Hematopoietic multipotent progenitor cell (in vitro differentiated cells): ENCODE data around the gene PRKCA. TPM values are rescaled to one million over a fixed set of nuclear protein-coding genes. Genes with fewer than 3 reads are reported as not detected.
A peak's percentile ranks its signal among the peaks of the same experiment; 100 is the strongest.

ENCODE experiments used
- DNase-seq, 3 donors: peaks; one replicate each; pipeline ENCODE4 v3.0.0-alpha.2; 2011 to 2015; ENCODE audit warnings: low read depth in 2 of 3, low spot score in 2 of 3
- total RNA-seq: library from RNA; depleted of rRNA; stranded (reverse); fragments of >200 nt; gene quantifications from one replicate; pipeline ENCODE4 v1.2.3, GENCODE V29; 2012

Gene PRKCA
- total RNA-seq, 1 donor: 0.54 TPM

- no peak for DNase-seq
Measured at GRCh38 chr17:66664336-66664735, 361.9 kb downstream of the PRKCA start.

GRCh38 chr17:66665194-66665593 is 362.8 kb downstream of the PRKCA start:
- DNase-seq: no peak

- no peak for DNase-seq
Measured at GRCh38 chr17:66667090-66667489, 364.7 kb downstream of the PRKCA start.

GRCh38 chr17:66667491-66668030 is 365.1 kb downstream of the PRKCA start:
- peak in 1 of 3 donors; percentile 47 for DNase-seq

- peak in 1 of 3 donors; percentile 23 for DNase-seq
Measured at GRCh38 chr17:66670206-66670605, 367.8 kb downstream of the PRKCA start.

- DNase-seq: no peak
Measured at GRCh38 chr17:66671156-66671555, 368.7 kb downstream of the PRKCA start.

GRCh38 chr17:66673668-66674276 is 371.4 kb downstream of the PRKCA start:
- DNase-seq: peak; percentile 12 to 51 (median 41)

GRCh38 chr17:66675273-66675990 is 373.0 kb downstream of the PRKCA start:
- no peak for DNase-seq

GRCh38 chr17:66675991-66676371 is 373.6 kb downstream of the PRKCA start:
- DNase-seq: no peak

GRCh38 chr17:66676421-66676820 is 374.0 kb downstream of the PRKCA start:
- DNase-seq: no peak

GRCh38 chr17:66677201-66677981 is 375.0 kb downstream of the PRKCA start:
- no peak for DNase-seq

GRCh38 chr17:66678061-66678460 is 375.6 kb downstream of the PRKCA start:
- DNase-seq: no peak

- no peak for DNase-seq
Measured at GRCh38 chr17:66678827-66679226, 376.4 kb downstream of the PRKCA start.

GRCh38 chr17:66679631-66680517 is 377.5 kb downstream of the PRKCA start:
- DNase-seq: no peak

GRCh38 chr17:66682283-66682682 is 379.9 kb downstream of the PRKCA start:
- DNase-seq: no peak

GRCh38 chr17:66684261-66684660 is 381.8 kb downstream of the PRKCA start:
- DNase-seq: no peak

- no peak for DNase-seq
Measured at GRCh38 chr17:66684731-66685130, 382.3 kb downstream of the PRKCA start.

GRCh38 chr17:66686601-66687000 is 384.2 kb downstream of the PRKCA start:
- DNase-seq: no peak

GRCh38 chr17:66687570-66688284 is 385.3 kb downstream of the PRKCA start:
- DNase-seq: no peak

- peak in 1 of 3 donors; percentile 25 for DNase-seq
Measured at GRCh38 chr17:66689221-66689620, 386.8 kb downstream of the PRKCA start.
